GOT3 (cell line): ENCODE results near the gene RNF145.
"Not testable (repeated sequence)": the region's sequence is repeated elsewhere in the genome, so short reads cannot be mapped to it uniquely, and the experiment has no call there.

Experiments used
- DNase-seq: peaks from one replicate; lab custom pipeline; 2025; ENCODE audit warnings: mixed read lengths; lab: John Stamatoyannopoulos, UW

The RNF145 gene

GRCh38 chr5:159189310-159189709 lies 20.0 kb downstream of the RNF145 start:
- DNase-seq = no peak

GRCh38 chr5:159187719-159188118 lies 21.6 kb downstream of the RNF145 start:
- no peak for DNase-seq

GRCh38 chr5:159186319-159186718 lies 23.0 kb downstream of the RNF145 start:
- no peak for DNase-seq

- DNase-seq = no peak
Measured at GRCh38 chr5:159185773-159186172, 23.6 kb downstream of the RNF145 start.

- no peak for DNase-seq
Measured at GRCh38 chr5:159184858-159185381, 24.4 kb downstream of the RNF145 start.

GRCh38 chr5:159184236-159184635 lies 25.1 kb downstream of the RNF145 start:
- DNase-seq = no peak

GRCh38 chr5:159183247-159183646 lies 26.1 kb downstream of the RNF145 start:
- DNase-seq = no peak

GRCh38 chr5:159182691-159183090 lies 26.7 kb downstream of the RNF145 start:
- DNase-seq = no peak

- no peak for DNase-seq
Measured at GRCh38 chr5:159181651-159182050, 27.7 kb downstream of the RNF145 start.

GRCh38 chr5:159181152-159181551 lies 28.2 kb downstream of the RNF145 start:
- DNase-seq = no peak

- DNase-seq = no peak
Measured at GRCh38 chr5:159179529-159180305, 29.6 kb downstream of the RNF145 start.

GRCh38 chr5:159178978-159179377 lies 30.4 kb downstream of the RNF145 start:
- no peak for DNase-seq

- DNase-seq = no peak
Measured at GRCh38 chr5:159175547-159175946, 33.8 kb downstream of the RNF145 start.

- no peak for DNase-seq
Measured at GRCh38 chr5:159174511-159175168, 34.7 kb downstream of the RNF145 start.

GRCh38 chr5:159171274-159171673 lies 38.1 kb downstream of the RNF145 start:
- DNase-seq = no peak

- no peak for DNase-seq
Measured at GRCh38 chr5:159170021-159170420, 39.3 kb downstream of the RNF145 start.

GRCh38 chr5:159166416-159166815 lies 42.9 kb downstream of the RNF145 start:
- no peak for DNase-seq

- DNase-seq = no peak
Measured at GRCh38 chr5:159163701-159164046, 45.7 kb downstream of the RNF145 start.

- no peak for DNase-seq
Measured at GRCh38 chr5:159163027-159163700, 46.2 kb downstream of the RNF145 start.

GRCh38 chr5:159161361-159162214 lies 47.8 kb downstream of the RNF145 start:
- DNase-seq = no peak

- DNase-seq = not testable (repeated sequence)
Measured at GRCh38 chr5:159158553-159159091, 50.7 kb downstream of the RNF145 start.

GRCh38 chr5:159157552-159157951 lies 51.8 kb downstream of the RNF145 start:
- no peak for DNase-seq
